ENCODE results near the gene IRF2BPL.

DNA sequence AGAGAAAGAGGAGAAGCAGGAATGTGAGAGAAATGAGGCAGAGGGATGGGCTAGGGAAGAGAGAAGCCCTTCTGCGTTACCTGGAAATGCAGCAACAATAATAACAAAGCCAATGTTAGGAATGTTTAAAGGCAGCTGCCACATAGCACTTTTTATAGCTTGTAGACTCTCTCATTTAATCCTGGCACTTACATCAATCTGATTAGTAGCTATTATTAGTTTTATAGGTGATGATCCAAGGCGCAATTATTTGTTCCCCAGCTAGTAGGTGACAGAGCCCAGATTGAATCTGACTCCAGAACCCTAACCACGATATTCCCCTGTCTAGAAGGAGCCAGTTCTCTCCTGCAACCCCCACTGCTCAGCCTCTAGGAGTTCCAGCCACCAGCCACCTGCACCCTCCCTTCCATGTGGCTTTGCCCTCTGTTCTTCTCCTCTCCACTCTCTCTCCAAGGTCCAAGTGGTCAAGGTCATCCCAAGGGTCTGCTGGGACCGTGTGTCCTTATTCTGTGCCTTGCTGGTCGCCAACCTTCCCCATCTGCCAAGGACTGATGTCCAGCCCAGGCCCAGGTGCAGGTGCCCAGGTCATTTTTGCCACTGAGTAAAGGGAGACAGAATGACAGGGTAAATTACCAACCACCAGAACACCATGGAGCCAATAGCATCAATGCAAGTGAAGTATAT lies 40.2 kb upstream of the IRF2BPL start:
- TF ChIP-seq EZH2 (IDR thresholded peaks at IDR 0.05; ENCODE audit: low read length) (no peak), CTCF (optimal IDR thresholded peaks at IDR 0.05 in 1 of 3, IDR thresholded peaks at IDR 0.05 in 1 of 3, conservative IDR thresholded peaks at IDR 0.05 in 1 of 3; ENCODE audit: extremely low read depth in 1 of 3, insufficient read depth in 2 of 3, low read length in 3 of 3) (no peak)
